ENCODE measurements around the gene IFITM10.

IFITM10 gene

DNA sequence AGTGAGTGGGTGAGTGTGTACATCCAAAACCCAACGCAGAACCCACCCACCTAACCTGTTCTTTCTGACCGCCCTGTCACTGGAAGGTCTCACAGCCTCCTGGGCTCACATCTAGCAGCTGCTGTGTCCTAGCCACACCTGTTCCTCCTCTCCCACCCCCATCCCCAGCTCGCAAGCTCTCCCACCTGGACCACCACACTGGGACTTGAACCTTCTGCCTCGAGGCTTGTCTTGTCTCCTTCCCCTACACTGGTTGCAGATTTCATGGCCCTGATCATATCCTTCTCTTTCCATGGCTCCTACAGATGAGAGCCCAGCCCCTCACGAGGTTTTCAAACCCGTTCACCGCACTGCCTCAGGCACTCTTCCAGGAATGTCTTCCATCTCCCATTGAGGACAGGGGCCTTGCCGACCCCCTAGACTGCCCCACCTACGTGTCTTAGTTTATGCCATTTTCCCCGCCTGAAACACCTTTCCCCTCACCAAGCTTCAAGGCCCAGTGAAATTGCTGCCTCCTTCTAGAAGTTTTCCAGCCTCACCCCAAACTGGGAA lies 6.7 kb downstream of the IFITM10 start:
- H3K9me3 ChIP-seq (ENCODE audit: severe bottlenecking), result no peaks in the 10 kb centered on the region
- H3K36me3 ChIP-seq, result no peaks in the 10 kb centered on the region
- H3K27ac ChIP-seq, result no peak overlapping the region
- H3K27me3 ChIP-seq (ENCODE audit: insufficient read depth, low read depth, severe bottlenecking), result peaks cover 68% of the 10 kb centered on the region
- TF ChIP-seq CTCF (IDR thresholded peaks at IDR 0.05; ENCODE audit: low read depth, low read length), result no peak
- H3K4me3 ChIP-seq (ENCODE audit: low read depth, low read length), result no peak overlapping the region
- no peak for DNase-seq

DNA sequence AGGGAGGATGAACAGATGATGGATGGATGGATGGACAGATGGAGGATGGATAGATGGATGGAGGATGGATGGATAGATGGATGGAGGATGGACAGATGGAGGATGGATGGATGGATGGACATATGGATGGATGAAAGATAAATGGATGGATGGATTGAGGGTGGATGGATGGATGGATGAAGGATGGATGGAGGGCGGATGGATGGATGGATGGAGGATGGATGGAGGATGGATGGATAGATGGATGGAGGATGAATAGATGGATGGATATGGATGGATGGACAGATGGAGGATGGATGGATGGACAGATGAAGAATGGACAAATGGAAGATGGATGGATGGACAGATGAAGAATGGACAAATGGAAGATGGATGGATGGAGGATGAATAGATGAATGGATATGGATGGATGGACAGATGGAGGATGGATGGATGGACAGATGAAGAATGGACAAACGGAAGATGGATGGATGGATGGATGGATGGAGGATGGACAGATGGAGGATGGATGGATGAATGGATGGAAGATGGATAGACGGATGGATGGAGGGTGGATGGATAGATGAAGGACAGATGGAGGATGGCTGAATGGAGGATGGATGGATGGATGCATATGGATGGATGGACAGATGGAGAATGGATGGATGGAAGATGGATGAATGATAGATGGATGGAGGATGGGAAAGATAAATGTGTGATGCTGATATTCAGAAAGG lies 7.4 kb downstream of the IFITM10 start:
- Histone ChIP-seq H3K27me3 (ENCODE audit: insufficient read depth, low read depth, severe bottlenecking) (peaks cover 68% of the 10 kb centered on the region), H3K27ac (no peak overlapping the region), H3K36me3 (no peaks in the 10 kb centered on the region), H3K9me3 (ENCODE audit: severe bottlenecking) (no peaks in the 10 kb centered on the region), H3K4me3 (ENCODE audit: low read depth, low read length) (no peak overlapping the region)
- TF ChIP-seq CTCF (IDR thresholded peaks at IDR 0.05; ENCODE audit: low read depth, low read length), result no peak
- no peak for DNase-seq

DNA sequence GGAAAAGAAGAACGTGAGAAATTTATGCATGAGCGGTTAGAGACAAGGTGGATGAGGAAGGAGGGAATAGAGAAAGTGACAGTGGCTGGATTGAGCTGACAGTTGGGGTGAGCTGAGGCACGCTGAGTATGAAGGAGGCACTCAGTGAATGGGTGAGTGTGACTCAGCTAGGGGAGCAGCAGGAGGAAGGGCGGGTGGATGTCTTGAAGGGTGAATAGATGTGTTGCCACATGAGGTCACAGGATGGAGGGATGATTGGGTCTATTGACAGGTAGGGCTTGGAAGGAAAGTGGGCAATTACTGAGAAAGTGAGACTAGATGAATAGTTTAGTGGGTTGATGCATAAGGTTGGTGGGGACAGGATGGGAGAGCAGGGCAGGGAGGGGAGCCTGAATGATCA lies 8.0 kb downstream of the IFITM10 start:
- TF ChIP-seq CTCF (IDR thresholded peaks at IDR 0.05; ENCODE audit: low read depth, low read length), result no peak
- no peak overlapping the region for H3K4me3 ChIP-seq (ENCODE audit: low read depth, low read length)
- no peak overlapping the region for H3K27ac ChIP-seq
- no peak for DNase-seq
- peaks cover 5% of the 10 kb centered on the region for H3K9me3 ChIP-seq (ENCODE audit: severe bottlenecking)
- H3K27me3 ChIP-seq (ENCODE audit: insufficient read depth, low read depth, severe bottlenecking), result peaks cover 67% of the 10 kb centered on the region
- H3K36me3 ChIP-seq, result no peaks in the 10 kb centered on the region

- Histone ChIP-seq H3K36me3 (no peaks in the 10 kb centered on the region), H3K27ac (no peak overlapping the region), H3K4me3 (ENCODE audit: low read depth, low read length) (no peak overlapping the region), H3K9me3 (ENCODE audit: severe bottlenecking) (peaks cover 11% of the 10 kb centered on the region), H3K27me3 (ENCODE audit: insufficient read depth, low read depth, severe bottlenecking) (peaks cover 70% of the 10 kb centered on the region)
- no peak for DNase-seq
- no peak for TF ChIP-seq CTCF (IDR thresholded peaks at IDR 0.05; ENCODE audit: low read depth, low read length)
Measured at GRCh38 chr11:1741741-1742140, 8.7 kb downstream of the IFITM10 start.

- no peaks in the 10 kb centered on the region for H3K36me3 ChIP-seq
- H3K27me3 ChIP-seq (ENCODE audit: insufficient read depth, low read depth, severe bottlenecking), result peaks cover 74% of the 10 kb centered on the region
Measured at GRCh38 chr11:1740786-1741530, 9.4 kb downstream of the IFITM10 start.

More at GRCh38 chr11:1740786-1741530, 9.4 kb downstream of the IFITM10 start:
- DNase-seq, result no peak
- peaks cover 13% of the 10 kb centered on the region for H3K9me3 ChIP-seq (ENCODE audit: severe bottlenecking)
- H3K27ac ChIP-seq, result no peak overlapping the region
- TF ChIP-seq CTCF (IDR thresholded peaks at IDR 0.05; ENCODE audit: low read depth, low read length), result no peak
- no peak overlapping the region for H3K4me3 ChIP-seq (ENCODE audit: low read depth, low read length)

Measured in WERI-Rb-1 (cell line).